ENCODE data around the gene PRKN. TPM values are rescaled to one million over a fixed set of nuclear protein-coding genes. Genes with fewer than 3 reads are reported as not detected.

PRKN gene
- total RNA-seq, 4 donors from 2014 or later = 4.4 to 669 (median 10.5) TPM

GRCh38 chr6:162200945-162201690 lies 526.4 kb downstream of the PRKN start:
- Histone ChIP-seq H3K36me3 (no peaks in the 10 kb centered on the region), H3K4me1 (no peaks in the 10 kb centered on the region), H3K27me3 (no peaks in the 10 kb centered on the region), H3K4me3 (no peak overlapping the region), H3K9me3 (no peaks in the 10 kb centered on the region), H3K27ac (no peak overlapping the region)
- no peak for TF ChIP-seq POLR2A (IDR thresholded peaks at IDR 0.05)
- no peak for TF ChIP-seq CTCF (IDR thresholded peaks at IDR 0.05)
- no peak for DNase-seq

DNA sequence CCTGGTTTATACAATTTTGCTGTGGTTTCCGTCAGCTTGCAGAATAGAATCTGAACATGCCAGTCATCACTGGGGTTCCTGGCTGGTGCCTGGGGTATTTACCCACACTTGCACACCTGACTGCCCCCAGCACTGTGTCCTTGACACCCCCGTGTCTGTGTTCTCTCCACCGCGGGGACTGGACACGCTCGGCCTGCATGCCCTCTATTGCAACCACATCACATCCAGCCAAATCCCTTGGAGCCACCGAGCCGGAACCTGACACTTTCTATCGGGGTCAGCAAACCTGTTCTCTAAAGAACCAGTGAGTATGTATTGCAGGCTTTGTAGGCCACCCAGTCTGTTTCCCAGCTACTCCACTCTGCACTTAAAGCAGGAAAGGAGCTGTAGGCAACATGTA lies 527.5 kb downstream of the PRKN start:
- no peak overlapping the region for H3K27ac ChIP-seq
- H3K27me3 ChIP-seq = no peaks in the 10 kb centered on the region
- no peaks in the 10 kb centered on the region for H3K36me3 ChIP-seq
- no peak overlapping the region for H3K4me3 ChIP-seq
- TF ChIP-seq POLR2A (IDR thresholded peaks at IDR 0.05) (no peak), CTCF (IDR thresholded peaks at IDR 0.05) (no peak)
- DNase-seq = no peak
- no peaks in the 10 kb centered on the region for H3K4me1 ChIP-seq
- H3K9me3 ChIP-seq = no peaks in the 10 kb centered on the region

- Histone ChIP-seq H3K4me3 (no peak overlapping the region), H3K9me3 (no peaks in the 10 kb centered on the region), H3K27ac (no peak overlapping the region), H3K27me3 (no peaks in the 10 kb centered on the region), H3K4me1 (no peaks in the 10 kb centered on the region), H3K36me3 (no peaks in the 10 kb centered on the region)
- no peak for DNase-seq
- TF ChIP-seq POLR2A (IDR thresholded peaks at IDR 0.05) (no peak), CTCF (IDR thresholded peaks at IDR 0.05) (no peak)
Measured at GRCh38 chr6:162198925-162199324, 528.6 kb downstream of the PRKN start.

DNA sequence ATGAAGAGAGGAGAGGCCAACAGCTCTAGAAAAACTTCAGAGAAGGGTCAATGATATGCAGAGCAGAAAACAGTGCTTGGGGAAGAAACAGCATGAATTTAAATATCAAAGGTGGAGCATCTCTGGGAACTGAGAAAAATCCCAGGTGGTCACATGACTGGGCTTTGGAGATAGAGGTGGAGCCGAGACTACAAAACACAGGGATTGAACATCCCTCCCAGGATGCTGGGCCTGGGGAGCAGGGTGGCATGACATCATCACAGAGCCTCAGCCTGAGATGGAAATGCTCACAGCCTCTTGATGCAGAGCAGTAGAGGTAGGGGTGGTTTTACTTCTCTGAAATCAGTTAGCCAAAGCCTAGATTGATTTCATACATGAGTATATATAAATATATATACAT lies 529.5 kb downstream of the PRKN start:
- no peak overlapping the region for H3K27ac ChIP-seq
- no peak for DNase-seq
- no peaks in the 10 kb centered on the region for H3K9me3 ChIP-seq
- H3K36me3 ChIP-seq = no peaks in the 10 kb centered on the region
- no peaks in the 10 kb centered on the region for H3K4me1 ChIP-seq
- no peak overlapping the region for H3K4me3 ChIP-seq
- H3K27me3 ChIP-seq = no peaks in the 10 kb centered on the region
- TF ChIP-seq CTCF (IDR thresholded peaks at IDR 0.05) = no peak
- TF ChIP-seq POLR2A (IDR thresholded peaks at IDR 0.05) = no peak

DNA sequence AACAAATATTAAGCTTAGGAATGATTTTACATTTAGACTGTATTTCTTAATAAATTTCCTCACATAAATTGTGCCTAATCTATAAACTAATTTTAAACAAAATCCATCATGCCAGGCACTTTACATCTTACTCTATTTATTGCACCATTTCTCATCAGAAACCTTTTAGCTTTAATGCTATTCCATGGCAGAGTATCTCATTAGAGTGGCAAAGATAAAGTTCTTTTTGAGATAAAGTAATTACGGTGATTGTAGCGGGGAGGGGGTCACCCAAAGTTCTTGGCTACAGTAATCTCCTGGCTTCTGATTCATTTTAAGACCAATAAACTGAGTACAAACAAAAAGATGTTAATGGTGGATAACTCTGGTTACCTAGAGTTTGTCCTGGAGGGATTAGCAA lies 532.1 kb downstream of the PRKN start:
- H3K9me3 ChIP-seq = no peaks in the 10 kb centered on the region
- no peaks in the 10 kb centered on the region for H3K27me3 ChIP-seq
- H3K27ac ChIP-seq = no peak overlapping the region
- DNase-seq = no peak
- H3K4me1 ChIP-seq = no peaks in the 10 kb centered on the region
- TF ChIP-seq CTCF (IDR thresholded peaks at IDR 0.05) = no peak
- TF ChIP-seq POLR2A (IDR thresholded peaks at IDR 0.05) = no peak
- H3K36me3 ChIP-seq = no peaks in the 10 kb centered on the region
- no peak overlapping the region for H3K4me3 ChIP-seq
